ENCODE results near the gene SLC25A51.

- TF ChIP-seq CTCF (IDR thresholded peaks at IDR 0.05) (no peak), POLR2A (IDR thresholded peaks at IDR 0.05) (no peak), POLR2AphosphoS5 (IDR thresholded peaks at IDR 0.05) (no peak)
Measured at GRCh38 chr9:37905131-37905505, 1.2 kb upstream of the SLC25A51 start.

Data from breast epithelium (tissue), 3 donors.